HepG2 (cell line): ENCODE results near the gene CYP20A1. TPM values are rescaled to one million over a fixed set of nuclear protein-coding genes. Genes with fewer than 3 reads are reported as not detected.

Experiments
- ATAC-seq: fragments of 200-7000 bp; cut with Tn5 transposase; 3 replicates; pipeline ENCODE4 v1.9.1; 2020; ENCODE audit warnings: mild to moderate bottlenecking, moderate library complexity
- BruUV-seq: library from RNA; stranded (reverse); fragments of 400-500 nt; replicated peaks from 2 replicates; lab custom pipeline; 2021; lab: Mats Ljungman, UMichigan
- CTCF ChIA-PET: fragments of 300-600 bp; formaldehyde crosslinking; extraction: SDS; loops from one replicate; lab custom pipeline; 2021; ENCODE audit warnings: low total read pairs, inconsistent platforms, low intra/inter-chr PET ratio; lab: Yijun Ruan, JAX
- POLR2A ChIA-PET: fragments of 350-600 bp; sonication (Branson Sonifier 250); formaldehyde crosslinking; loops from one replicate; lab custom pipeline; 2020; ENCODE audit warnings: antibody characterized with exemption, inconsistent platforms; lab: Yijun Ruan, JAX
- DNase-seq: peaks from one replicate; pipeline ENCODE4 v3.0.0-alpha.2; 2015; ENCODE audit warnings: low spot score
- FAIRE-seq: peaks from 3 replicates; lab custom pipeline; 2011; peaks lifted over from hg19 to GRCh38; lab: Jason Lieb, UNC
- H2AFZ ChIP-seq: one replicate; pipeline ENCODE4 v1.6.1; 2011; ENCODE audit warnings: low read length, inconsistent platforms
- H3K27ac ChIP-seq: fragments of 300-600 bp; 3 replicates; pipeline ENCODE4 v1.8.0; 2011; ENCODE audit warnings: mixed run types, mild to moderate bottlenecking, mixed read lengths, low read length, inconsistent platforms; ENCODE audit not compliant: insufficient read depth; ENCODE audit errors: extremely low read length
- H3K27me3 ChIP-seq, 2 experiments: fragments of 200-600 bp in 1 of 2; 2 replicates in 1 of 2; 3 replicates in 1 of 2; pipeline versions ENCODE4 v1.6.0 to v1.8.0; 2011; ENCODE audit warnings: low read length in 2 of 2, mild to moderate bottlenecking in 2 of 2, moderate library complexity in 2 of 2, inconsistent platforms in 1 of 2; ENCODE audit not compliant: insufficient read depth in 2 of 2, control insufficient read depth in 1 of 2
- H3K36me3 ChIP-seq, 2 experiments: fragments of 200-600 bp in 1 of 2; replicated peaks in 1 of 2; 2 replicates in 1 of 2; 3 replicates in 1 of 2; pipeline versions ENCODE4 v1.5.1 to v1.8.0; 2011; ENCODE audit warnings: low read length in 2 of 2, inconsistent platforms in 1 of 2; ENCODE audit not compliant: insufficient read depth in 2 of 2, control insufficient read depth in 1 of 2
- H3K4me1 ChIP-seq: 2 replicates; pipeline ENCODE4 v1.5.1; 2012; ENCODE audit warnings: low read length, inconsistent platforms; ENCODE audit not compliant: insufficient read depth
- H3K4me2 ChIP-seq: 2 replicates; pipeline ENCODE4 v1.6.0; 2011; ENCODE audit warnings: low read depth, low read length, inconsistent platforms
- H3K4me3 ChIP-seq, 3 experiments: fragments of 200-600 bp in 1 of 3; sonication (generic), shearing (Covaris generic) in 1 of 3; replicated peaks in 1 of 3; 2 replicates each; pipeline ENCODE4 v1.5.1; 2011 to 2016; ENCODE audit warnings: low read length in 3 of 3, inconsistent platforms in 2 of 3, low read depth in 2 of 3, mild to moderate bottlenecking in 2 of 3, control low read depth in 1 of 3, mixed read lengths in 1 of 3; ENCODE audit not compliant: insufficient read depth in 1 of 3
- H3K79me2 ChIP-seq: one replicate; pipeline ENCODE4 v1.6.1; 2011; ENCODE audit warnings: low read length, inconsistent platforms; ENCODE audit not compliant: insufficient read depth
- H3K9ac ChIP-seq: 2 replicates; pipeline ENCODE4 v1.6.0; 2011; ENCODE audit warnings: mild to moderate bottlenecking, low read depth, low read length, inconsistent platforms; ENCODE audit not compliant: insufficient read depth
- H3K9me3 ChIP-seq: 2 replicates; pipeline ENCODE4 v1.5.1; 2012; ENCODE audit warnings: mild to moderate bottlenecking, low read length
- H4K20me1 ChIP-seq: 2 replicates; pipeline ENCODE4 v1.6.0; 2011; ENCODE audit warnings: inconsistent platforms, mild to moderate bottlenecking, low read length, moderate library complexity; ENCODE audit not compliant: insufficient read depth
- DBP ChIP-seq: sonication (generic); formaldehyde crosslinking; IDR thresholded peaks from 2 replicates; pipeline ENCODE4 v1.4.0; 2020; ENCODE audit warnings: missing genetic modification reagents; ENCODE audit errors: not compliant biosample characterization
- PHF8 ChIP-seq: sonication (generic); formaldehyde crosslinking; IDR thresholded peaks from 2 replicates; pipeline ENCODE4 v1.5.0; 2020; ENCODE audit warnings: missing genetic modification reagents
- SMAD3 ChIP-seq: sonication (generic); formaldehyde crosslinking; IDR thresholded peaks from 2 replicates; pipeline ENCODE4 v1.4.0; 2020; ENCODE audit warnings: missing genetic modification reagents
- TMF1 ChIP-seq: sonication (generic); formaldehyde crosslinking; IDR thresholded peaks from 2 replicates; pipeline ENCODE4 v1.8.1; 2022; ENCODE audit warnings: low read depth, missing genetic modification reagents
- ZNF224 ChIP-seq: sonication (generic); formaldehyde crosslinking; IDR thresholded peaks from 2 replicates; pipeline ENCODE4 v1.5.0; 2020; ENCODE audit warnings: mild to moderate bottlenecking, missing genetic modification reagents
- ZNF276 ChIP-seq: sonication (generic); formaldehyde crosslinking; IDR thresholded peaks from 2 replicates; pipeline ENCODE4 v1.4.0; 2020; ENCODE audit warnings: mild to moderate bottlenecking, low read depth, missing genetic modification reagents
- ZNF367 ChIP-seq: sonication (generic); formaldehyde crosslinking; IDR thresholded peaks from 2 replicates; pipeline ENCODE4 v1.4.0; 2020; ENCODE audit warnings: missing genetic modification reagents, borderline replicate concordance
- ZNF646 ChIP-seq: sonication (generic); formaldehyde crosslinking; IDR thresholded peaks from 2 replicates; pipeline ENCODE4 v1.9.0; 2021; ENCODE audit warnings: mild to moderate bottlenecking, missing genetic modification reagents
- WGBS: methylation state at CpG from one replicate; pipeline ENCODE4 v1.1.6; 2017; ENCODE audit warnings: low lambda C conversion rate; 5-methylcytosine and 5-hydroxymethylcytosine counted together
- in situ Hi-C: cut with HindIII; loops from 2 replicates; pipeline ENCODE4 v1.10.0; 2017; ENCODE audit warnings: low pct_unique_long_range_greater_than_20kb; ENCODE audit not compliant: extremely low pct_ligation_motif_present
- intact Hi-C: fragments of 100-400 bp; cut with micrococcal nuclease; formaldehyde crosslinking; loops from one replicate; pipeline ENCODE4 v1.10.0; 2022; ENCODE audit not compliant: unreplicated experiment
- polyA plus RNA-seq, 8 experiments: library from polyadenylated mRNA; depleted of rRNA in 3 of 8; stranded (reverse) in 7 of 8; unstranded in 1 of 8; fragments of >200 nt; fragmentation: Illumina TruSeq in 4 of 8; extraction: Trizol in 4 of 8; gene quantifications; 2 replicates each; pipeline versions ENCODE4 v1.2.1 to v1.2.3, GENCODE V29; 2011 to 2016; ENCODE audit warnings: low read depth in 4 of 8, missing spikeins in 1 of 8, mixed read lengths in 1 of 8; ENCODE audit not compliant: insufficient read depth in 1 of 8
- total RNA-seq, 5 experiments: library from RNA; depleted of rRNA; stranded (reverse); fragments of >200 nt; fragmentation: Illumina TruSeq; extraction: Trizol; gene quantifications; 2 replicates each; pipeline ENCODE4 v1.2.3, GENCODE V29; 2016; ENCODE audit warnings: low read depth in 1 of 5

The CYP20A1 gene
- total and polyA plus RNA-seq, 2 of the 13 experiments (the other 11 are each of a cell fraction or from before 2014, with no cell fraction given), result 9.6 to 35.3 TPM

- no peak overlapping the region for H2AFZ ChIP-seq
- H3K4me3 ChIP-seq, result no peak overlapping the region
- intact Hi-C loops (no loop called here), in situ Hi-C loops (no loop called here)
- BruUV-seq, result no TSS peak
- ATAC-seq, result no peak
- no peaks in the 10 kb centered on the region for H3K9me3 ChIP-seq
- ChIA-PET POLR2A (no interaction called here), CTCF (no interaction called here)
- H3K79me2 ChIP-seq, result no peaks in the 10 kb centered on the region
- H3K4me1 ChIP-seq, result no peaks in the 10 kb centered on the region
- no peak for DNase-seq
- WGBS, result 97% methylated on average over 6 of the region's 6 CpGs
- no peak for FAIRE-seq
- no peak overlapping the region for H3K4me2 ChIP-seq
- no peaks in the 10 kb centered on the region for H4K20me1 ChIP-seq
- H3K27me3 ChIP-seq, result no peaks in the 10 kb centered on the region
- no peak for TF ChIP-seq ZNF224 (CRISPR knock-in tag)
- no peak overlapping the region for H3K27ac ChIP-seq
- H3K36me3 ChIP-seq, result peaks cover 18 to 66% of the 10 kb centered on the region in 2 experiments; a peak in 4 of 5 replicates
- no peak overlapping the region for H3K9ac ChIP-seq
These were observed 41.7 kb downstream of the CYP20A1 start for GRCh38 chr2:203280428-203281064.

- Histone ChIP-seq H3K27me3 (no peaks in the 10 kb centered on the region), H3K4me3 (no peak overlapping the region), H3K27ac (no peak overlapping the region), H3K4me2 (no peak overlapping the region), H3K9ac (no peak overlapping the region), H3K4me1 (no peaks in the 10 kb centered on the region), H3K79me2 (no peaks in the 10 kb centered on the region), H4K20me1 (no peaks in the 10 kb centered on the region), H2AFZ (no peak overlapping the region), H3K9me3 (no peaks in the 10 kb centered on the region), H3K36me3 (peaks cover 22 to 76% of the 10 kb centered on the region in 2 experiments; a peak in 4 of 5 replicates)
- ATAC-seq, result no peak
- POLR2A ChIA-PET, result no interaction called here
- BruUV-seq, result no TSS peak
- CTCF ChIA-PET, result no interaction called here
- WGBS, result 98% methylated on average over 7 of the region's 7 CpGs
- DNase-seq, result no peak
- in situ Hi-C loops, result no loop called here
- no peak for FAIRE-seq
- intact Hi-C loops, result no loop called here
- TF ChIP-seq ZNF367 (CRISPR knock-in tag) (no peak), ZNF646 (CRISPR knock-in tag) (no peak), SMAD3 (no peak), ZNF276 (CRISPR knock-in tag) (no peak), DBP (CRISPR knock-in tag) (no peak), TMF1 (CRISPR knock-in tag) (no peak), PHF8 (CRISPR knock-in tag) (no peak)
These were observed 43.3 kb downstream of the CYP20A1 start for GRCh38 chr2:203282101-203282500.
